GM12878 (cell line): ENCODE measurements around the gene RORB. TPM values are rescaled to one million over a fixed set of nuclear protein-coding genes. Genes with fewer than 3 reads are reported as not detected.
A peak's percentile ranks its signal among the peaks of the same experiment; 100 is the strongest.

Source experiments
- ATAC-seq: fragments of 200-7000 bp; cut with Tn5 transposase; 3 replicates; pipeline ENCODE4 v1.9.1; 2020; ENCODE audit warnings: mild to moderate bottlenecking, moderate library complexity
- BruUV-seq: library from RNA; stranded (reverse); fragments of 400-500 nt; replicated peaks from 2 replicates; lab custom pipeline; 2021; lab: Mats Ljungman, UMichigan
- CTCF ChIA-PET: fragments of 300-600 bp; sonication (Branson Sonifier 250); formaldehyde crosslinking; extraction: SDS; loops from one replicate; lab custom pipeline; 2021; ENCODE audit warnings: inconsistent platforms; lab: Yijun Ruan, JAX
- POLR2A ChIA-PET: fragments of 350-600 bp; formaldehyde crosslinking; extraction: SDS; loops from one replicate; lab custom pipeline; 2021; ENCODE audit warnings: inconsistent platforms; lab: Charles Lee
- RAD21 ChIA-PET: fragments of 300-600 bp; sonication (Branson Sonifier 250); formaldehyde crosslinking; loops from one replicate; lab custom pipeline; 2023; ENCODE audit warnings: antibody characterized with exemption; ENCODE audit not compliant: unreplicated experiment; lab: Charles Lee
- SMC1A ChIA-PET: fragments of 300-600 bp; sonication (Branson Sonifier 250); formaldehyde crosslinking; loops from one replicate; lab custom pipeline; 2023; ENCODE audit not compliant: unreplicated experiment, uncharacterized antibody; lab: Charles Lee
- DNase-seq: peaks from one replicate; pipeline ENCODE4 v3.0.0-alpha.2; 2011; ENCODE audit warnings: low read depth, low spot score
- FAIRE-seq: peaks from 3 replicates; lab custom pipeline; 2011; peaks lifted over from hg19 to GRCh38; lab: Jason Lieb, UNC
- H2AFZ ChIP-seq: 2 replicates; pipeline ENCODE4 v1.6.0; 2011; ENCODE audit warnings: low read depth, low read length, control low read depth; ENCODE audit not compliant: control insufficient read depth
- H3K27ac ChIP-seq: 2 replicates; pipeline ENCODE4 v1.5.1; 2011; ENCODE audit warnings: control low read depth; ENCODE audit not compliant: control insufficient read depth, insufficient read depth
- H3K27me3 ChIP-seq, 2 experiments: replicated peaks in 1 of 2; 2 replicates each; pipeline versions ENCODE4 v1.6.0 to v1.6.1; 2011; ENCODE audit warnings: low read length in 1 of 2; ENCODE audit not compliant: control insufficient read depth in 2 of 2, insufficient read depth in 2 of 2
- H3K36me3 ChIP-seq, 2 experiments: 2 replicates each; pipeline ENCODE4 v1.5.1; 2011; ENCODE audit warnings: low read length in 1 of 2; ENCODE audit not compliant: control insufficient read depth in 2 of 2, insufficient read depth in 2 of 2
- H3K4me1 ChIP-seq: 2 replicates; pipeline ENCODE4 v1.6.1; 2011; ENCODE audit warnings: mild to moderate bottlenecking, low read length, moderate library complexity, mixed read lengths; ENCODE audit not compliant: control insufficient read depth, insufficient read depth
- H3K4me2 ChIP-seq: 2 replicates; pipeline ENCODE4 v1.6.0; 2011; ENCODE audit warnings: control low read depth; ENCODE audit not compliant: control insufficient read depth, insufficient read depth
- H3K4me3 ChIP-seq: fragments of 200-600 bp; sonication (generic); 2 replicates; pipeline ENCODE4 v1.5.1; 2016
- H3K79me2 ChIP-seq: 2 replicates; pipeline ENCODE4 v1.6.0; 2011; ENCODE audit warnings: low read length; ENCODE audit not compliant: control insufficient read depth, insufficient read depth
- H3K9ac ChIP-seq: 2 replicates; pipeline ENCODE4 v1.8.0; 2011; ENCODE audit warnings: low read length, control low read depth, mixed read lengths; ENCODE audit not compliant: control insufficient read depth, insufficient read depth
- H3K9me3 ChIP-seq: replicated peaks from 3 replicates; pipeline ENCODE4 v1.5.1; 2011; ENCODE audit warnings: mild to moderate bottlenecking, low read length; ENCODE audit not compliant: control insufficient read depth, insufficient read depth
- H4K20me1 ChIP-seq: 2 replicates; pipeline ENCODE4 v1.6.0; 2011; ENCODE audit not compliant: control insufficient read depth, insufficient read depth
- BCL11A ChIP-seq: IDR thresholded peaks from 2 replicates; pipeline ENCODE4 v1.6.1; 2011; ENCODE audit warnings: low read depth, low read length
- IRF4 ChIP-seq: IDR thresholded peaks from 2 replicates; pipeline ENCODE4 v1.6.1; 2011; ENCODE audit warnings: low read depth, low read length
- JUNB ChIP-seq: IDR thresholded peaks from 2 replicates; pipeline ENCODE4 v1.6.1; 2016; ENCODE audit warnings: antibody characterized with exemption, mild to moderate bottlenecking
- YY1 ChIP-seq: IDR thresholded peaks from 2 replicates; pipeline ENCODE4 v1.6.1; 2011; ENCODE audit warnings: low read depth, mild to moderate bottlenecking, low read length
- WGBS: methylation state at CpG from one replicate; pipeline ENCODE4 v1.1.6; 2016; ENCODE audit warnings: low lambda C conversion rate; ENCODE audit not compliant: insufficient replicate concordance, insufficient coverage; ENCODE audit errors: missing lambda C conversion rate; 5-methylcytosine and 5-hydroxymethylcytosine counted together
- in situ Hi-C: fragments of 300-500 bp; cut with MboI; formaldehyde crosslinking; loops from 9 replicates; pipeline ENCODE4 v1.14.3; 2018; ENCODE audit warnings: mixed read lengths
- intact Hi-C: fragments of 100-400 bp; cut with micrococcal nuclease; formaldehyde crosslinking; loops from one replicate; pipeline ENCODE4 v1.14.2; 2022; ENCODE audit not compliant: unreplicated experiment
- polyA plus RNA-seq, 11 experiments: library from polyadenylated mRNA; depleted of rRNA in 4 of 11; unstranded in 6 of 11; stranded (reverse) in 5 of 11; fragments of >200 nt; fragmentation: Nextera tagmentation in 4 of 11; fragmentation: Illumina TruSeq in 1 of 11; extraction: Ambion mirVana in 4 of 11; extraction: Trizol in 1 of 11; gene quantifications; 1 replicate in 1 of 11; 2 replicates in 10 of 11; pipeline versions ENCODE4 v1.2.1 to v1.2.3, GENCODE V29; 2011 to 2016; ENCODE audit warnings: inconsistent platforms in 2 of 11, missing spikeins in 2 of 11, low read depth in 1 of 11
- total RNA-seq, 4 experiments: library from RNA; depleted of rRNA in 3 of 4; stranded (reverse); fragments of >200 nt in 3 of 4; fragmentation: Illumina TruSeq in 1 of 4; extraction: Trizol in 1 of 4; gene quantifications; 2 replicates each; pipeline versions ENCODE4 v1.2.1 to v1.2.3, GENCODE V29; 2013 to 2021
- TF ChIP-seq, protein P1 (sequence below), 3 experiments: IDR thresholded peaks in 2 of 3; conservative IDR thresholded peaks in 1 of 3; 2 replicates each; pipeline ENCODE4 v1.5.1; 2011; ENCODE audit warnings: low read depth in 3 of 3, low read length in 3 of 3, mild to moderate bottlenecking in 3 of 3, control low read depth in 2 of 3, moderate library complexity in 2 of 3, inconsistent platforms in 1 of 3, mixed read lengths in 1 of 3; ENCODE audit not compliant: control insufficient read depth in 2 of 3, insufficient read depth in 1 of 3; ENCODE audit errors: extremely low read depth in 1 of 3
- TF ChIP-seq, protein P2 (sequence below): fragments of 450-650 bp; IDR thresholded peaks from 2 replicates; pipeline ENCODE4 v1.6.1; 2017; ENCODE audit warnings: mild to moderate bottlenecking
- TF ChIP-seq, protein P3 (sequence below): IDR thresholded peaks from 2 replicates; pipeline ENCODE4 v1.6.1; 2011; ENCODE audit warnings: low read depth, mild to moderate bottlenecking, low read length, moderate library complexity, borderline replicate concordance; ENCODE audit errors: extremely low read depth

Gene RORB
- total and polyA plus RNA-seq, 10 of the 15 experiments (the other 5 are each of a cell fraction or from before 2014, with no cell fraction given): under 0.01 to 0.01 TPM; not detected in 8

GRCh38 chr9:74696520-74696919 is 199.4 kb downstream of the RORB start:
- WGBS: 0% methylated on average over 1 of the region's 1 CpG
- Histone ChIP-seq H3K4me3 (no peak overlapping the region), H3K79me2 (no peaks in the 10 kb centered on the region), H3K9me3 (no peaks in the 10 kb centered on the region), H3K4me2 (no peak overlapping the region), H3K27me3 (no peaks in the 10 kb centered on the region; a peak in 1 of 4 replicates), H3K4me1 (no peaks in the 10 kb centered on the region), H3K36me3 (no peaks in the 10 kb centered on the region), H4K20me1 (no peaks in the 10 kb centered on the region), H2AFZ (no peak overlapping the region), H3K9ac (no peak overlapping the region), H3K27ac (no peak overlapping the region)
- ChIA-PET POLR2A (no interaction called here), CTCF (no interaction called here), RAD21 (no interaction called here), SMC1A (no interaction called here)
- FAIRE-seq (no peak), ATAC-seq (peak; percentile 58; the same call in 2 of the 3 replicates), DNase-seq (no peak)
- intact Hi-C loops: no loop called here
- in situ Hi-C loops: no loop called here
- no TSS peak for BruUV-seq
- TF ChIP-seq BCL11A: no peak
- no peak for TF ChIP-seq IRF4
- TF ChIP-seq, protein P1, sequence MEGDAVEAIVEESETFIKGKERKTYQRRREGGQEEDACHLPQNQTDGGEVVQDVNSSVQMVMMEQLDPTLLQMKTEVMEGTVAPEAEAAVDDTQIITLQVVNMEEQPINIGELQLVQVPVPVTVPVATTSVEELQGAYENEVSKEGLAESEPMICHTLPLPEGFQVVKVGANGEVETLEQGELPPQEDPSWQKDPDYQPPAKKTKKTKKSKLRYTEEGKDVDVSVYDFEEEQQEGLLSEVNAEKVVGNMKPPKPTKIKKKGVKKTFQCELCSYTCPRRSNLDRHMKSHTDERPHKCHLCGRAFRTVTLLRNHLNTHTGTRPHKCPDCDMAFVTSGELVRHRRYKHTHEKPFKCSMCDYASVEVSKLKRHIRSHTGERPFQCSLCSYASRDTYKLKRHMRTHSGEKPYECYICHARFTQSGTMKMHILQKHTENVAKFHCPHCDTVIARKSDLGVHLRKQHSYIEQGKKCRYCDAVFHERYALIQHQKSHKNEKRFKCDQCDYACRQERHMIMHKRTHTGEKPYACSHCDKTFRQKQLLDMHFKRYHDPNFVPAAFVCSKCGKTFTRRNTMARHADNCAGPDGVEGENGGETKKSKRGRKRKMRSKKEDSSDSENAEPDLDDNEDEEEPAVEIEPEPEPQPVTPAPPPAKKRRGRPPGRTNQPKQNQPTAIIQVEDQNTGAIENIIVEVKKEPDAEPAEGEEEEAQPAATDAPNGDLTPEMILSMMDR (IDR thresholded peaks at IDR 0.05 in 2 of 3, conservative IDR thresholded peaks at IDR 0.05 in 1 of 3; ENCODE audit: control insufficient read depth in 2 of 3, extremely low read depth in 1 of 3, insufficient read depth in 1 of 3, low read depth in 3 of 3, low read length in 3 of 3): peak in 2 of 3 experiments; percentile 18 to 21; a peak in 2 of 6 replicates
- no peak for TF ChIP-seq JUNB
- TF ChIP-seq, protein P2, sequence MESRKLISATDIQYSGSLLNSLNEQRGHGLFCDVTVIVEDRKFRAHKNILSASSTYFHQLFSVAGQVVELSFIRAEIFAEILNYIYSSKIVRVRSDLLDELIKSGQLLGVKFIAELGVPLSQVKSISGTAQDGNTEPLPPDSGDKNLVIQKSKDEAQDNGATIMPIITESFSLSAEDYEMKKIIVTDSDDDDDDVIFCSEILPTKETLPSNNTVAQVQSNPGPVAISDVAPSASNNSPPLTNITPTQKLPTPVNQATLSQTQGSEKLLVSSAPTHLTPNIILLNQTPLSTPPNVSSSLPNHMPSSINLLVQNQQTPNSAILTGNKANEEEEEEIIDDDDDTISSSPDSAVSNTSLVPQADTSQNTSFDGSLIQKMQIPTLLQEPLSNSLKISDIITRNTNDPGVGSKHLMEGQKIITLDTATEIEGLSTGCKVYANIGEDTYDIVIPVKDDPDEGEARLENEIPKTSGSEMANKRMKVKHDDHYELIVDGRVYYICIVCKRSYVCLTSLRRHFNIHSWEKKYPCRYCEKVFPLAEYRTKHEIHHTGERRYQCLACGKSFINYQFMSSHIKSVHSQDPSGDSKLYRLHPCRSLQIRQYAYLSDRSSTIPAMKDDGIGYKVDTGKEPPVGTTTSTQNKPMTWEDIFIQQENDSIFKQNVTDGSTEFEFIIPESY: no peak
- TF ChIP-seq, protein P3, sequence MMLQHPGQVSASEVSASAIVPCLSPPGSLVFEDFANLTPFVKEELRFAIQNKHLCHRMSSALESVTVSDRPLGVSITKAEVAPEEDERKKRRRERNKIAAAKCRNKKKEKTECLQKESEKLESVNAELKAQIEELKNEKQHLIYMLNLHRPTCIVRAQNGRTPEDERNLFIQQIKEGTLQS: no peak
- TF ChIP-seq YY1: no peak
